ENCODE data around the gene CYTH1. TPM values are rescaled to one million over a fixed set of nuclear protein-coding genes. Genes with fewer than 3 reads are reported as not detected.
A peak's percentile ranks its signal among the peaks of the same experiment; 100 is the strongest.

The CYTH1 gene
- polyA plus RNA-seq, 1 experiment = 13.7 TPM

GRCh38 chr17:78747488-78747887, 34.6 kb downstream of the CYTH1 start:
- H3K27me3 ChIP-seq (ENCODE audit: control insufficient read depth, insufficient read depth, low read length) = no peaks in the 10 kb centered on the region
- POLR2A ChIA-PET = no interaction called here
- no peak for TF ChIP-seq CTCF (IDR thresholded peaks at IDR 0.05; ENCODE audit: low read depth, low read length)
- CTCF ChIA-PET = interaction anchor here (1.2 to 2.2 kb wide), 2 partner anchors 37 to 250 kb away, joined by 4 to 12 read pairs; no protein-coding TSS in a partner anchor
- no peak for DNase-seq (ENCODE audit: low read depth, low spot score)
- H3K4me3 ChIP-seq (ENCODE audit: low read depth, low read length) = no peak overlapping the region
- H3K9me3 ChIP-seq (ENCODE audit: control insufficient read depth, insufficient read depth, low read length) = no peaks in the 10 kb centered on the region
- H3K27ac ChIP-seq (ENCODE audit: low read depth, low read length) = no peak overlapping the region

- Histone ChIP-seq H3K27me3 (ENCODE audit: control insufficient read depth, insufficient read depth, low read length) (no peaks in the 10 kb centered on the region), H3K9me3 (ENCODE audit: control insufficient read depth, insufficient read depth, low read length) (no peaks in the 10 kb centered on the region), H3K4me3 (ENCODE audit: low read depth, low read length) (no peak overlapping the region), H3K27ac (ENCODE audit: low read depth, low read length) (no peak overlapping the region)
- ChIA-PET POLR2A (no interaction called here), CTCF (interaction anchor here (1.2 to 2.2 kb wide), 2 partner anchors 37 to 250 kb away, joined by 4 to 12 read pairs; no protein-coding TSS in a partner anchor)
- no peak for DNase-seq (ENCODE audit: low read depth, low spot score)
- TF ChIP-seq CTCF (IDR thresholded peaks at IDR 0.05; ENCODE audit: low read depth, low read length) = no peak
These were observed 35.2 kb downstream of the CYTH1 start for GRCh38 chr17:78746949-78747269.

GRCh38 chr17:78746263-78746948, 35.7 kb downstream of the CYTH1 start:
- Histone ChIP-seq H3K4me3 (ENCODE audit: low read depth, low read length) (no peak overlapping the region), H3K27me3 (ENCODE audit: control insufficient read depth, insufficient read depth, low read length) (no peaks in the 10 kb centered on the region), H3K27ac (ENCODE audit: low read depth, low read length) (no peak overlapping the region), H3K9me3 (ENCODE audit: control insufficient read depth, insufficient read depth, low read length) (no peaks in the 10 kb centered on the region)
- CTCF ChIA-PET = interaction anchor here (1.2 to 2.2 kb wide), 2 partner anchors 36 to 249 kb away, joined by 4 to 12 read pairs; no protein-coding TSS in a partner anchor
- no peak for TF ChIP-seq CTCF (IDR thresholded peaks at IDR 0.05; ENCODE audit: low read depth, low read length)
- DNase-seq (ENCODE audit: low read depth, low spot score) = no peak
- POLR2A ChIA-PET = no interaction called here

GRCh38 chr17:78745407-78746088, 36.5 kb downstream of the CYTH1 start:
- DNase-seq (ENCODE audit: low read depth, low spot score) = no peak
- Histone ChIP-seq H3K27me3 (ENCODE audit: control insufficient read depth, insufficient read depth, low read length) (no peaks in the 10 kb centered on the region), H3K27ac (ENCODE audit: low read depth, low read length) (no peak overlapping the region), H3K4me3 (ENCODE audit: low read depth, low read length) (no peak overlapping the region), H3K9me3 (ENCODE audit: control insufficient read depth, insufficient read depth, low read length) (no peaks in the 10 kb centered on the region)
- CTCF ChIA-PET = interaction anchor here (2.2 kb wide), 1 partner anchor 249 kb away, joined by 12 read pairs; no protein-coding TSS in a partner anchor
- TF ChIP-seq CTCF (IDR thresholded peaks at IDR 0.05; ENCODE audit: low read depth, low read length) = peak; percentile 55
- POLR2A ChIA-PET = no interaction called here

GRCh38 chr17:78742901-78743300, 39.2 kb downstream of the CYTH1 start:
- H3K27me3 ChIP-seq (ENCODE audit: control insufficient read depth, insufficient read depth, low read length) = no peaks in the 10 kb centered on the region
- no peak overlapping the region for H3K27ac ChIP-seq (ENCODE audit: low read depth, low read length)
- POLR2A ChIA-PET = no interaction called here
- H3K9me3 ChIP-seq (ENCODE audit: control insufficient read depth, insufficient read depth, low read length) = no peaks in the 10 kb centered on the region
- DNase-seq (ENCODE audit: low read depth, low spot score) = no peak
- no peak for TF ChIP-seq CTCF (IDR thresholded peaks at IDR 0.05; ENCODE audit: low read depth, low read length)
- CTCF ChIA-PET = no interaction called here
- H3K4me3 ChIP-seq (ENCODE audit: low read depth, low read length) = no peak overlapping the region
